CD4-positive, CD25-positive, alpha-beta regulatory T cell (primary cell): ENCODE measurements around the gene C3AR1. TPM values are rescaled to one million over a fixed set of nuclear protein-coding genes. Genes with fewer than 3 reads are reported as not detected.
"Not testable (repeated sequence)": the region's sequence is repeated elsewhere in the genome, so short reads cannot be mapped to it uniquely, and the experiment has no call there.

Source experiments
- ATAC-seq, 2 donors: fragments of 150-1000 bp; cut with Tn5 transposase; one replicate each; pipeline ENCODE4 v1.10.0; 2021; ENCODE audit warnings: low read depth in 2 of 2, moderate number of reproducible peaks in 2 of 2, moderate library complexity in 1 of 2
- DNase-seq, 3 donors: peaks; one replicate each; pipeline versions ENCODE4 v3.0.0 to v3.0.0-alpha.2; 2012 to 2022; ENCODE audit warnings: mixed read lengths in 1 of 3
- H3K27ac ChIP-seq: one replicate; pipeline ENCODE4 v1.7.0; 2013; ENCODE audit warnings: mild to moderate bottlenecking, low read length; ENCODE audit not compliant: insufficient read depth, poor library complexity, severe bottlenecking
- H3K27me3 ChIP-seq: one replicate; pipeline ENCODE4 v1.7.0; 2013; ENCODE audit warnings: low read length; ENCODE audit not compliant: control insufficient read depth, insufficient read depth
- H3K36me3 ChIP-seq: one replicate; pipeline ENCODE4 v1.7.0; 2013; ENCODE audit warnings: mild to moderate bottlenecking, low read length, moderate library complexity; ENCODE audit not compliant: control insufficient read depth, insufficient read depth
- H3K4me1 ChIP-seq: 2 replicates; pipeline ENCODE4 v1.7.0; 2013; ENCODE audit warnings: mild to moderate bottlenecking, low read length; ENCODE audit not compliant: insufficient read depth, control insufficient read depth, poor library complexity, severe bottlenecking
- H3K4me3 ChIP-seq: one replicate; pipeline ENCODE4 v1.7.0; 2013; ENCODE audit warnings: low read depth, mild to moderate bottlenecking, low read length, moderate library complexity
- H3K9me3 ChIP-seq, 2 experiments: 1 replicate in 1 of 2; 2 replicates in 1 of 2; pipeline ENCODE4 v1.7.0; 2013; ENCODE audit warnings: low read length in 2 of 2, mild to moderate bottlenecking in 1 of 2, moderate library complexity in 1 of 2; ENCODE audit not compliant: control insufficient read depth in 2 of 2
- H3K27ac Mint-ChIP-seq, 3 donors: one replicate each; pipeline ENCODE4 v1.8.0; 2020 to 2022; ENCODE audit warnings: mild to moderate bottlenecking in 3 of 3, mixed read lengths in 3 of 3, moderate library complexity in 2 of 3
- H3K27me3 Mint-ChIP-seq: one replicate; pipeline ENCODE4 v1.8.0; 2022; ENCODE audit warnings: mild to moderate bottlenecking, mixed read lengths
- H3K36me3 Mint-ChIP-seq: one replicate; pipeline ENCODE4 v1.8.0; 2020; ENCODE audit warnings: mixed read lengths
- H3K4me1 Mint-ChIP-seq, 4 donors: one replicate each; pipeline ENCODE4 v1.8.0; 2020 to 2022; ENCODE audit warnings: mixed read lengths in 4 of 4, mild to moderate bottlenecking in 1 of 4
- H3K4me3 Mint-ChIP-seq, 4 donors: one replicate each; pipeline ENCODE4 v1.8.0; 2020 to 2022; ENCODE audit warnings: mild to moderate bottlenecking in 4 of 4, mixed read lengths in 4 of 4, moderate library complexity in 3 of 4
- H3K9me3 Mint-ChIP-seq, 7 donors: one replicate each; pipeline ENCODE4 v1.8.0; 2020 to 2022; ENCODE audit warnings: mixed read lengths in 7 of 7, mild to moderate bottlenecking in 3 of 7, moderate library complexity in 2 of 7
- polyA plus RNA-seq, 4 donors: library from polyadenylated mRNA; unstranded; fragments of 300-500 nt; fragmentation: Illumina TruSeq; gene quantifications; one replicate each; pipeline ENCODE4 v1.2.3, GENCODE V29; 2021
- total RNA-seq: library from RNA; stranded (reverse); gene quantifications from one replicate; pipeline ENCODE4 v1.2.3, GENCODE V29; 2022

Gene C3AR1
- total and polyA plus RNA-seq, 5 donors from 2014 or later: 2.7 to 12.7 (median 7.6) TPM

DNA sequence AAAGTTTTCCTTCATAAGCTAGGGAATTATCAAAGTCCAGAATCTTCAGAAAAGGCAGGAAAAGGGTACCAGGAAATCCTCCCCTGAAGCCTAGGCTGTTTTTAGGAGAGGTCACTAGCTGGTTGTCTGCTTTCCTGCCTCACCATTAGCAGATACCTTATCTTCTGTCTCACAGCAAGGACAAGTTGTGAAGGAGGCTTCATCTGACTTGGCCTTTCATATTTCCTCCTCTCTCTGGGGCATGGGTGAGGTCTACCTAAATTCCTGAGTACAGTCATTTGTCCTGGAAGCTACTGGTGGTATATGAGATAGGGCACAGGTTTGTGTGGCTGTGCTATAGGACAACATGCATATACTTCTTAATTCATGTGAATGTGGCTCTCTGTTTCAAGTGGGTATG, 31.4 kb downstream of the C3AR1 start:
- Mint-ChIP-seq H3K9me3 (no peaks in the 10 kb centered on the region), H3K27me3 (no peaks in the 10 kb centered on the region), H3K4me3 (peak overlapping the region; percentile 91 to 92 (median 91)), H3K27ac (peak overlapping the region; percentile 75 to 91 (median 89)), H3K36me3 (peaks cover 2% of the 10 kb centered on the region), H3K4me1 (peaks cover 40 to 71% (median 54%) of the 10 kb centered on the region in 4 donors)
- peaks cover 70% of the 10 kb centered on the region for H3K4me1 ChIP-seq
- no peak for ATAC-seq
- no peaks in the 10 kb centered on the region for H3K9me3 ChIP-seq
- peak overlapping the region; percentile 84 for H3K27ac ChIP-seq
- H3K36me3 ChIP-seq: peaks cover 4% of the 10 kb centered on the region
- DNase-seq: peak in 1 of 3 donors; percentile 15
- H3K4me3 ChIP-seq: peak overlapping the region; percentile 89
- H3K27me3 ChIP-seq: no peaks in the 10 kb centered on the region

GRCh38 chr12:8033153-8034044, 32.8 kb downstream of the C3AR1 start:
- Mint-ChIP-seq H3K9me3 (no peaks in the 10 kb centered on the region), H3K27ac (peak overlapping the region; percentile 75 to 89 (median 88)), H3K4me3 (peak overlapping the region; percentile 91 to 92 (median 91)), H3K27me3 (no peaks in the 10 kb centered on the region), H3K36me3 (no peaks in the 10 kb centered on the region), H3K4me1 (peaks cover 34 to 59% (median 50%) of the 10 kb centered on the region in 4 donors)
- Histone ChIP-seq H3K4me3 (peak overlapping the region; percentile 89), H3K9me3 (no peaks in the 10 kb centered on the region), H3K27me3 (no peaks in the 10 kb centered on the region), H3K36me3 (no peaks in the 10 kb centered on the region), H3K4me1 (peaks cover 62% of the 10 kb centered on the region), H3K27ac (peak overlapping the region; percentile 84)
- DNase-seq (peak in 2 of 3 donors; percentile 38 to 53), ATAC-seq (no peak)

DNA sequence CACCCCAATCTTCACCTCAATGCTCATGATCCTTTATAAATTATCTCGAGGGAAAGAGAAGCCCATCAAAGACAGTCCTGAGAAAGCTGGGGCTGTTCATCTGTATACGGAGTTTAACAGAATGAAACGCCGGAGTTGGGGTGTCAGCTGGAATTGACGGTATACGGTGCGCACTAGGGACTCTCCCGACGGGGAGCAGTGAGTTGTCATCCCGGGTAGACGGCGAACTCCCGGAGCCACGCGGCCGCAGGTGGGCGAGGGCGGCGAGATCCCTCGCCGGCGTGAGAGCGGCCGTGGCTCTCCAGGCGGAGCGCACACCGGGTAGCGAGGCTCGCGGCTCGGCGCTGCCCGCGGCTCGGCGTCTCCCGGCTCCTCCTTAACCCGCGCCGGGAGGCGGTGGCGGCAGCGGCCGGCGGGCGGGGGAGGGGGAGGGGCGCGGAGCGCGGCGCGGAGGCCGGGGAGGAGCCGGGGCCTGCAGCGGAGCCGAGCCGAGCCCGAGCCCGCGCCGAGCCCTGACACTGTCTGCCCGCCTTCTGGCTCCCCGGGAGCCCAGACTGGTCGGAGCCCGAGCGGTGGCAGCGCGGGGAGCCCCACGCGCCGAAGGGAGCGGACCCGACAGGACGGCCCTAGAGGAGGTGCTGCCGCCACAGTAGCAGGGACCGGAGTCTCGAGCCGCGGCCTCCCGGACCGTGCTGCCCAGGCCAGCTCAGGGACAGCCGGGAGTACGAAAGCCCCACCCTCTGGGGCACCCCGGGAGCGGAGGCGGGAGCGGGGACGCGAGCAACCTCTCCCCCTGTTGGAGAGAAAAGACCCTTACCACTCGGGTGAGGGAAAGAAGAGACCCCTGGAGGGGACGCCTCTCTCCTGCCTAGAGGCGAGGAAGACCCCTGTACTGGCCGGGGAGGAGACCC, 33.7 kb downstream of the C3AR1 start, which contains the start of gene FOXJ2:
Gene FOXJ2 (plus strand): TSS at position 475 of the 911 bp plus-strand sequence. CDS start 7,117 bp downstream, outside the sequence.
- H3K4me3 Mint-ChIP-seq: peak within 1 kb of the TSS; percentile 91 to 93 (median 92)
- Histone ChIP-seq H3K4me3 (peak within 1 kb of the TSS; percentile 89), H3K4me1 (peaks cover 58% of the 10 kb centered on the region), H3K27me3 (no peaks in the 10 kb centered on the region), H3K9me3 (no peaks in the 10 kb centered on the region), H3K27ac (peak within 1 kb of the TSS; percentile 84), H3K36me3 (no peaks in the 10 kb centered on the region)
- ATAC-seq (peak; percentile 90 to 92), DNase-seq (peak; percentile 76 to 79 (median 78))
- no peaks in the 10 kb centered on the region for H3K27me3 Mint-ChIP-seq
- peaks cover 30 to 56% (median 46%) of the 10 kb centered on the region in 4 donors for H3K4me1 Mint-ChIP-seq
- H3K9me3 Mint-ChIP-seq: no peaks in the 10 kb centered on the region
- peak within 1 kb of the TSS; percentile 88 to 94 (median 94) for H3K27ac Mint-ChIP-seq
- H3K36me3 Mint-ChIP-seq: no peaks in the 10 kb centered on the region

DNA sequence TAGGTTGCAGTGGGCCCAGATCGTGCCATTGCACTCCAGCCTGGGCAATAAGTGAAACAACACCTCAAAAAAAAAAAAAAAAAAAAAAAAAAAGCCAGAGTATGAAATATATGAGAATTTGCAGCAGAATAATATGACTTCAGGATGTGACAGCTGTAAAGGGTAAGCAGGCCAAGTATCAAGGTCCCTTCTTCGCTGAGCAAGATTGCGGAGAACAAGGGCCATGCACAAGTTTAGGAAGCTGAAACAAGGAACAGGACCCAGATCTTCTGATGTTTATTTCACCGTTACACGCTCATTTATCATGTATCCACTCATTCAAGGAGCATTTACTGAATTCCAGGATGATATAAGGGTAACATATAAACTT, 34.3 kb downstream of the C3AR1 start:
- Mint-ChIP-seq H3K4me1 (peaks cover 24 to 53% (median 43%) of the 10 kb centered on the region in 4 donors), H3K9me3 (no peaks in the 10 kb centered on the region), H3K36me3 (no peaks in the 10 kb centered on the region), H3K27me3 (no peaks in the 10 kb centered on the region), H3K27ac (peak overlapping the region; percentile 62 to 94 (median 94)), H3K4me3 (peak overlapping the region; percentile 81 to 93 (median 90))
- Histone ChIP-seq H3K27ac (peak overlapping the region; percentile 84), H3K4me1 (peaks cover 52% of the 10 kb centered on the region), H3K9me3 (no peaks in the 10 kb centered on the region), H3K27me3 (no peaks in the 10 kb centered on the region), H3K36me3 (no peaks in the 10 kb centered on the region), H3K4me3 (peak overlapping the region; percentile 83)
- ATAC-seq: no peak
- DNase-seq: peak in 1 of 3 donors; percentile 31

DNA sequence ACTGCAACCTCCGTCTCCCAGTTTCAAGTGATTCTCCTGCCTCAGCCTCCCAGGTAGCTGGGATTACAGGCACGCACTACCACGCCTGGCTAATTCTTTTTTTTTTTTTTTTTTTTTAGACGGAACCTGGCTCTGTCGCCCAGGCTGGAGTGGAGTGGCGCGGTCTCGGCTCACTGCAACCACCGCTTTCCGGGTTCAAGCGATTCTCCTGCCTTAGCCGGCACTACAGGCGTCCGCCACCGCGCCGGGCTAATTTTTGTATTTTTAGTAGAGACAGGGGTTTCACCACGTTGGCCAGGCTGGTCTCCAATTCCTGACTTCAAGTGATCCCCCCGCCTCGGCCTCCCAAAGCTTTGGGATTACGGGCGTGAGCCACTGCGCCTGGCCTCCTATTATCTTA, 35.1 kb downstream of the C3AR1 start:
- peak overlapping the region in 1 of 4 donors; percentile 88 for H3K4me3 Mint-ChIP-seq
- H3K9me3 ChIP-seq, H3K27ac ChIP-seq, ATAC-seq, H3K27me3 Mint-ChIP-seq, H3K36me3 ChIP-seq, H3K27me3 ChIP-seq, H3K27ac Mint-ChIP-seq, H3K4me3 ChIP-seq, H3K36me3 Mint-ChIP-seq, DNase-seq, H3K9me3 Mint-ChIP-seq: not testable (repeated sequence)
- H3K4me1 ChIP-seq: peaks cover 46% of the 10 kb centered on the region
- peaks cover 21 to 52% (median 41%) of the 10 kb centered on the region in 4 donors for H3K4me1 Mint-ChIP-seq

DNA sequence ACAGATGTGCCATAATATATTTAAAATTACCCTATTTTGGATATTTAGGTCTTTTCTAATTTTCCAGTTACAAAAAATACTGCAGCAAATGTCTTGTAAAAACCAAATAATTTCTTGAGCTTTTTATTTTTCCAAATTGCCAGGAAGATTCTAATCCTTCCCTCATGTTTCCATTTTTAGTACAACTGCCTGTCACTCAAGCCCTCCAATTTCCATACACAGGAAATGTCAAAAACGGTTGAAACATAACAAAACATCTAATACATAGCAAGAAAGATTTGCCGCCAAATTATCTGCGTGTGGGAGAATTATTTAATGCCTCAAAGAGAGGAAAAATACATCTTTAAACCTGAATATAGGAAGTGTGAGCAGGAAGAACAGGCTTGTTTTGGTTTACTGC, 36.0 kb downstream of the C3AR1 start:
- Mint-ChIP-seq H3K27me3 (peaks cover 5% of the 10 kb centered on the region), H3K36me3 (no peaks in the 10 kb centered on the region), H3K27ac (no peak overlapping the region), H3K4me3 (peak overlapping the region in 3 of 4 donors; percentile 29 to 55 (median 52)), H3K9me3 (no peaks in the 10 kb centered on the region), H3K4me1 (peaks cover 16 to 46% (median 35%) of the 10 kb centered on the region in 4 donors)
- DNase-seq (no peak), ATAC-seq (no peak)
- Histone ChIP-seq H3K4me1 (peaks cover 41% of the 10 kb centered on the region), H3K27me3 (no peaks in the 10 kb centered on the region), H3K9me3 (no peaks in the 10 kb centered on the region), H3K36me3 (no peaks in the 10 kb centered on the region), H3K27ac (no peak overlapping the region), H3K4me3 (no peak overlapping the region)

- Mint-ChIP-seq H3K27ac (no peak overlapping the region), H3K4me1 (peaks cover 8 to 32% (median 20%) of the 10 kb centered on the region in 4 donors)
- no peak for ATAC-seq
These were observed 37.9 kb downstream of the C3AR1 start for GRCh38 chr12:8028267-8028666.

More at GRCh38 chr12:8028267-8028666, 37.9 kb downstream of the C3AR1 start:
- peaks cover 5% of the 10 kb centered on the region for H3K27me3 Mint-ChIP-seq
- peaks cover 3% of the 10 kb centered on the region for H3K36me3 Mint-ChIP-seq
- peak overlapping the region in 1 of 4 donors; percentile 8 for H3K4me3 Mint-ChIP-seq
- no peak for DNase-seq
- H3K9me3 ChIP-seq: no peaks in the 10 kb centered on the region
- no peak overlapping the region for H3K27ac ChIP-seq
- no peaks in the 10 kb centered on the region for H3K9me3 Mint-ChIP-seq
- H3K36me3 ChIP-seq: no peaks in the 10 kb centered on the region
- no peak overlapping the region for H3K4me3 ChIP-seq
- no peaks in the 10 kb centered on the region for H3K27me3 ChIP-seq
- H3K4me1 ChIP-seq: peaks cover 21% of the 10 kb centered on the region
